Aorta (tissue), 5 donors: ENCODE results near the gene TSHZ2. TPM values are rescaled to one million over a fixed set of nuclear protein-coding genes. Genes with fewer than 3 reads are reported as not detected.

Experiments used
- ATAC-seq: fragments of 200-7000 bp; cut with Tn5 transposase; one replicate; pipeline ENCODE4 v1.9.1; 2022; ENCODE audit warnings: moderate library complexity; ENCODE audit not compliant: low FRiP score
- DNase-seq, 2 donors: peaks; one replicate each; pipeline ENCODE4 v3.0.0-alpha.2; 2020
- H3K27ac ChIP-seq, 2 donors: one replicate each; pipeline ENCODE4 v1.5.1; 2013; ENCODE audit warnings: low read length in 2 of 2, mild to moderate bottlenecking in 2 of 2, moderate library complexity in 2 of 2, control low read depth in 1 of 2, inconsistent platforms in 1 of 2, low read depth in 1 of 2
- H3K27me3 ChIP-seq, 2 donors: one replicate each; pipeline ENCODE4 v1.6.1; 2013; ENCODE audit warnings: control low read depth in 1 of 2, low read length in 1 of 2, mild to moderate bottlenecking in 1 of 2, moderate library complexity in 1 of 2; ENCODE audit not compliant: insufficient read depth in 2 of 2, control insufficient read depth in 1 of 2
- H3K36me3 ChIP-seq, 2 donors: one replicate each; pipeline ENCODE4 v1.6.1; 2013; ENCODE audit warnings: control low read depth in 1 of 2, low read length in 1 of 2, mild to moderate bottlenecking in 1 of 2; ENCODE audit not compliant: insufficient read depth in 2 of 2, control insufficient read depth in 1 of 2
- H3K4me1 ChIP-seq, 2 donors: one replicate each; pipeline ENCODE4 v1.6.1; 2013; ENCODE audit warnings: low read length in 2 of 2, control low read depth in 1 of 2, mild to moderate bottlenecking in 1 of 2, moderate library complexity in 1 of 2; ENCODE audit not compliant: insufficient read depth in 2 of 2, control insufficient read depth in 1 of 2
- H3K4me3 ChIP-seq, 2 donors: one replicate each; pipeline ENCODE4 v1.5.1; 2013; ENCODE audit warnings: low read length in 2 of 2, control low read depth in 1 of 2, mild to moderate bottlenecking in 1 of 2
- H3K9me3 ChIP-seq: one replicate; pipeline ENCODE4 v1.6.1; 2013; ENCODE audit warnings: mild to moderate bottlenecking, low read length; ENCODE audit not compliant: control insufficient read depth
- WGBS, 2 donors: extraction: QIAGEN DNeasy Blood & Tissue Kit; methylation state at CpG; one replicate each; pipeline ENCODE4 v1.1.7; 2013; 5-methylcytosine and 5-hydroxymethylcytosine counted together
- intact Hi-C, 2 donors: fragments of 100-400 bp; cut with DNase I; formaldehyde crosslinking; loops; one replicate each; pipeline versions ENCODE4 v1.14.2 to v1.15.0; 2022
- polyA plus RNA-seq, 2 donors: library from polyadenylated mRNA; stranded (reverse); fragments of 200-250 nt; gene quantifications; one replicate each; pipeline ENCODE4 v1.2.3, GENCODE V29; 2013
- total RNA-seq, 2 donors: library from RNA; stranded (reverse); fragmentation: NEBNext Ultra II Directional; extraction: Animal tissue kit (Norgen Biotek cat#: 25700); gene quantifications; one replicate each; pipeline ENCODE4 v1.2.1, GENCODE V29; 2021
- donor health status: healthy with polysubstance abuse.
- donor health status: Bipolar disorder and iron deficiency.
- donor health status: DM: no; HTN: no; CAD: no.
- donor health status: DM: no; HTN: no; CAD: no.
- donor health status: DM: yes; HTN: yes; CAD: no.

Gene TSHZ2
- total and polyA plus RNA-seq, 4 donors = 0.08 to 95.4 (median 13.3) TPM

GRCh38 chr20:53092772-53093300 is 120.7 kb downstream of the TSHZ2 start:
- H3K4me1 ChIP-seq = no peaks in the 10 kb centered on the region
- peaks cover 0 to 2% of the 10 kb centered on the region in 2 donors for H3K27me3 ChIP-seq
- WGBS, 2 donors = 40 to 61% methylated on average over 6 of the region's 6 CpGs
- ATAC-seq (no peak), DNase-seq (no peak)
- intact Hi-C loops = no loop called here
- no peaks in the 10 kb centered on the region for H3K9me3 ChIP-seq
- no peaks in the 10 kb centered on the region for H3K36me3 ChIP-seq
- no peak overlapping the region for H3K4me3 ChIP-seq
- no peak overlapping the region for H3K27ac ChIP-seq

GRCh38 chr20:53097371-53097770 is 125.2 kb downstream of the TSHZ2 start:
- 48 to 61% methylated on average over 2 of the region's 2 CpGs for WGBS, 2 donors
- H3K9me3 ChIP-seq = no peaks in the 10 kb centered on the region
- intact Hi-C loops = no loop called here
- no peak overlapping the region for H3K27ac ChIP-seq
- ATAC-seq (no peak), DNase-seq (no peak)
- H3K27me3 ChIP-seq = peaks cover 0 to 2% of the 10 kb centered on the region in 2 donors
- no peaks in the 10 kb centered on the region for H3K36me3 ChIP-seq
- no peaks in the 10 kb centered on the region for H3K4me1 ChIP-seq
- no peak overlapping the region for H3K4me3 ChIP-seq

- no peak overlapping the region for H3K27ac ChIP-seq
- H3K27me3 ChIP-seq = peaks cover 0 to 2% of the 10 kb centered on the region in 2 donors
- H3K9me3 ChIP-seq = no peaks in the 10 kb centered on the region
- intact Hi-C loops = no loop called here
- no peaks in the 10 kb centered on the region for H3K4me1 ChIP-seq
- no peak overlapping the region for H3K4me3 ChIP-seq
- DNase-seq (no peak), ATAC-seq (no peak)
- no peaks in the 10 kb centered on the region for H3K36me3 ChIP-seq
- 89 to 90% methylated on average over 4 of the region's 4 CpGs for WGBS, 2 donors
Measured at GRCh38 chr20:53097791-53098190, 125.6 kb downstream of the TSHZ2 start.

GRCh38 chr20:53098621-53099020 is 126.5 kb downstream of the TSHZ2 start:
- DNase-seq = no peak
- Histone ChIP-seq H3K27ac (no peak overlapping the region), H3K4me1 (no peaks in the 10 kb centered on the region), H3K9me3 (no peaks in the 10 kb centered on the region), H3K36me3 (no peaks in the 10 kb centered on the region), H3K4me3 (no peak overlapping the region), H3K27me3 (peaks cover 0 to 2% of the 10 kb centered on the region in 2 donors)
- no peak for ATAC-seq
- 74 to 78% methylated on average over 1 of the region's 1 CpG for WGBS, 2 donors
- intact Hi-C loops = no loop called here

GRCh38 chr20:53099856-53100255 is 127.7 kb downstream of the TSHZ2 start:
- no peaks in the 10 kb centered on the region for H3K36me3 ChIP-seq
- H3K9me3 ChIP-seq = no peaks in the 10 kb centered on the region
- intact Hi-C loops = no loop called here
- 54 to 75% methylated on average over 2 of the region's 2 CpGs for WGBS, 2 donors
- no peak overlapping the region for H3K4me3 ChIP-seq
- peaks cover 0 to 2% of the 10 kb centered on the region in 2 donors for H3K27me3 ChIP-seq
- no peak for DNase-seq
- no peak overlapping the region for H3K27ac ChIP-seq
- no peaks in the 10 kb centered on the region for H3K4me1 ChIP-seq
- no peak for ATAC-seq

DNA sequence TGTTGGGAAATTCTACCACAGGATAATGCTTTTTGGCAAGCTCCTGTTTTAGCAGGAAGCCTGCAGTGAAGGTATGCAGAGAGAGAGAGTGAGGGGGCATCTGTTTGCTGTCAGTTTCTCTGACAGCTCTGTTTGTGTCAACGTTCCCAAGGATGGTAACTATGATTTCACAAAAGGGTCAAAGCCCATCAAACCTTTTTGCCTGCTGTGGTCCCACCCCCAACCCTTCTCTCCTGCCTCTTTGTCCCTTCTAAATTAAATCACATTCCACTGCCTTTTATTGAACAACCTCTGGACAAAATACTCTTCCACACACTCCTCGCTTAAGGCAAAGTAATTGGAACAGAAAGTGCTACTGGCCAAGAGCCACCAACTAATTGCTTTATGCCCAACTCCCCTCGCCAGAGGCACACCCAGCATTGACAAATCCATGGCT is 128.3 kb downstream of the TSHZ2 start:
- 30 to 33% methylated on average over 3 of the region's 3 CpGs for WGBS, 2 donors
- Histone ChIP-seq H3K36me3 (no peaks in the 10 kb centered on the region), H3K27me3 (peaks cover 0 to 2% of the 10 kb centered on the region in 2 donors), H3K4me1 (no peaks in the 10 kb centered on the region), H3K27ac (no peak overlapping the region), H3K9me3 (no peaks in the 10 kb centered on the region), H3K4me3 (no peak overlapping the region)
- intact Hi-C loops = no loop called here
- DNase-seq = no peak
- no peak for ATAC-seq

DNA sequence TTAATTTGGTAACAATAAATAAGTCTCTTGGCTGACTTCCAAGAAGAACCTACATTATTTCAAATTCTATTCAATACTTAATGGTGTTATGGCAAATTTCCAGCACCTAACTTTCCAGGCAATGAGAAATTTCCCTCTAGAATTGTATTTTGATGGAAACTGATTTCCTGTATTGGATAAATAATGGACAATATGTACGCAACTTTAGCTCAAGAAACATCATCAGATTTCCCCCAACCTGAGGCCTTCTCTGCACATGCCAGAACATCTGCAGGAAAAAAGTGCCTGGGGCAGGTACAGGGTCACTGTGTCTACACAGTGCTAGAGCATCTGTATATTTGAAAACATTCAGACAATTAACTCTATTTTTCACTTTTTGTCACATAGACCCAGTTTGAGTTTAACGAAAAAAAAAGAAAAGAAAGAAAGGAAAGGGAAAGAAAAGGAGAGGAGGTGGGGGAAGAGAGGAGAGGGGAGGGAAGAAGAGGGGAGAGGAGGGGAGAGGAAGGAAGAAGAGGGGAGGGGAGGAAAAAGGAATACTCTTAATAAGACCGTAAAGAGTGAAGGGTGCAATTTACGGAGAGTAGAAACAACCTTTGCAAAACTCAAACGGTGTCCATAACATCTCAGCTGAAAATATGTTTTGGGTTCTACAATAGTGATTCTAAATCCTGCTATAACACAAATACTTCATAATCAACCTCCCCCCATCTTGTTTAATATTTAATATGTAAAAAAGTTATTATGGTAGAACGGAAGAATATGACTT is 130.0 kb downstream of the TSHZ2 start:
- DNase-seq = no peak
- no peak overlapping the region for H3K4me3 ChIP-seq
- no peak overlapping the region for H3K27ac ChIP-seq
- WGBS, 2 donors = 87 to 92% methylated on average over 6 of the region's 6 CpGs
- intact Hi-C loops = no loop called here
- ATAC-seq = no peak
- no peaks in the 10 kb centered on the region for H3K36me3 ChIP-seq
- no peaks in the 10 kb centered on the region for H3K27me3 ChIP-seq
- no peaks in the 10 kb centered on the region for H3K4me1 ChIP-seq
- H3K9me3 ChIP-seq = no peaks in the 10 kb centered on the region

DNA sequence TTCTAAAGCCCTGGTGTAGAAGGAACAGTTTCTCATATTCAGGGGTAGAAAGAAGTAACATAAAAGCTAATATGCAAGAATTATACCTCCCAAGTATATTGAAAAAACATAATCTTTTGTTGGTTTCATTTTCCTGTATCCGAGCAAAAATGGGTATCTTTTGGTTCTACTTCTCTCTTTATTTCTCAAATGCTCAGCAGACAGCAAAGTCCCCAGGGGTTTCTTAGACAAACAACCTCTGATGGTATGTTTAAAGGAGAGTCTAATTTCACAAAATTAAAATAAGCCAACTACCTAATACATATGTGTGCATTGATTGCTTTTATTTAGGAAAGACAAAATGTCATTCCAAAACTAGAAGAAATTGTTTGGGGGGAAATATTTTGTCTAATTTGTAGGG is 131.0 kb downstream of the TSHZ2 start:
- WGBS, 2 donors = 31 to 42% methylated on average over 1 of the region's 1 CpG
- intact Hi-C loops = no loop called here

GRCh38 chr20:53104884-53105283 is 132.7 kb downstream of the TSHZ2 start:
- ATAC-seq (no peak), DNase-seq (no peak)
- Histone ChIP-seq H3K27ac (no peak overlapping the region), H3K4me1 (no peaks in the 10 kb centered on the region), H3K4me3 (no peak overlapping the region), H3K36me3 (no peaks in the 10 kb centered on the region), H3K9me3 (no peaks in the 10 kb centered on the region), H3K27me3 (no peaks in the 10 kb centered on the region)
- intact Hi-C loops = no loop called here
- 78 to 81% methylated on average over 7 of the region's 7 CpGs for WGBS, 2 donors

More for the DNA sequence above, 131.0 kb downstream of the TSHZ2 start:
- ATAC-seq (no peak), DNase-seq (no peak)
- no peaks in the 10 kb centered on the region for H3K4me1 ChIP-seq
- no peak overlapping the region for H3K4me3 ChIP-seq
- no peaks in the 10 kb centered on the region for H3K27me3 ChIP-seq
- H3K36me3 ChIP-seq = no peaks in the 10 kb centered on the region
- no peaks in the 10 kb centered on the region for H3K9me3 ChIP-seq
- no peak overlapping the region for H3K27ac ChIP-seq
